ENCODE measurements around the gene CDKAL1.

Gene CDKAL1

DNA sequence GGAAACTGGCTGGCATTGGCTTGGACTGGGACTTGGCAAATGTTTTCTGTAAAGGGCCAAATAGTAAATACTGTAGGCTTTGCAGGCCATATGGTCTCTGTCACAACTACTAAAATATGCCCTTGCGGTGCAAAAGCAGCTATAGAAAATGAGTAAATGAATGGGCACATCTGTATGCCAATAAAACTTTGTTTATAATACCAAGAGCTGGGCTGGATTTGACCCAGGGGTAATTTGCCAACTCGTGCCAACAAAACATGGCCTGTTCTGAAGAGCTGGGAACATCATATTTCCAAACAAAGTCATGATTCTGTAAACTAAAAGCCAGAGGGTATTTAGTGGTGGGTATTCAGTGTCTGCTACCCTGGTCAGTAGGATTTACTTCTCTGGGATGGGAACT, 739.2 kb downstream of the CDKAL1 start:
- H3K9me3 ChIP-seq = peaks cover 0 to 4% (median 0%) of the 10 kb centered on the region in 3 donors
- TF ChIP-seq, protein P1, sequence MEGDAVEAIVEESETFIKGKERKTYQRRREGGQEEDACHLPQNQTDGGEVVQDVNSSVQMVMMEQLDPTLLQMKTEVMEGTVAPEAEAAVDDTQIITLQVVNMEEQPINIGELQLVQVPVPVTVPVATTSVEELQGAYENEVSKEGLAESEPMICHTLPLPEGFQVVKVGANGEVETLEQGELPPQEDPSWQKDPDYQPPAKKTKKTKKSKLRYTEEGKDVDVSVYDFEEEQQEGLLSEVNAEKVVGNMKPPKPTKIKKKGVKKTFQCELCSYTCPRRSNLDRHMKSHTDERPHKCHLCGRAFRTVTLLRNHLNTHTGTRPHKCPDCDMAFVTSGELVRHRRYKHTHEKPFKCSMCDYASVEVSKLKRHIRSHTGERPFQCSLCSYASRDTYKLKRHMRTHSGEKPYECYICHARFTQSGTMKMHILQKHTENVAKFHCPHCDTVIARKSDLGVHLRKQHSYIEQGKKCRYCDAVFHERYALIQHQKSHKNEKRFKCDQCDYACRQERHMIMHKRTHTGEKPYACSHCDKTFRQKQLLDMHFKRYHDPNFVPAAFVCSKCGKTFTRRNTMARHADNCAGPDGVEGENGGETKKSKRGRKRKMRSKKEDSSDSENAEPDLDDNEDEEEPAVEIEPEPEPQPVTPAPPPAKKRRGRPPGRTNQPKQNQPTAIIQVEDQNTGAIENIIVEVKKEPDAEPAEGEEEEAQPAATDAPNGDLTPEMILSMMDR (IDR thresholded peaks at IDR 0.05) = no peak

DNA sequence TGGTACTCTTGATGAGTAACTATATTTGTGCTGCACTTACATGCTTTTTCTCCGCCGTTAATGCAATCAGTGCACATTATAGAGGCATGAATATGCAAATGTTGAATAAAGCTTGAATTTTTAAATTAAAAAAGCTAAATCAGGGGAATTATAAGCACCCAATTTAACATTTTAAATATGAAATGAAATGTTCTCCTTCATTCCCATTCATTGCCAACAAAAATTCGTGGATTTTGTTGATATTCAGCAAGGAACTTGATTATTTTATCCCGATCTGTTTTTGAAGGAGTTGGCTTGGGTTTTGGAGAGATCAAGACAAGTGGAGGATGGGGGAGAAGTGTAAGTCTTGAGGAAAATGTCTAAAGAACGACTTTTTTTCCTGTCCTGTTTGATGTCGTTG, 740.6 kb downstream of the CDKAL1 start:
- TF ChIP-seq, protein P1 (IDR thresholded peaks at IDR 0.05) = no peak
- H3K4me3 ChIP-seq = no peak overlapping the region
- no peak for DNase-seq
- intact Hi-C loops (cut with DNase I; ENCODE audit: low total_unique reads) = no loop called here
- peaks cover 0 to 4% (median 0%) of the 10 kb centered on the region in 3 donors for H3K9me3 ChIP-seq
- no peaks in the 10 kb centered on the region for H3K27me3 ChIP-seq
- no peaks in the 10 kb centered on the region for H3K36me3 ChIP-seq
- no peak overlapping the region for H3K27ac ChIP-seq
- no peaks in the 10 kb centered on the region for H3K4me1 ChIP-seq

More for the DNA sequence above, 739.2 kb downstream of the CDKAL1 start:
- no peaks in the 10 kb centered on the region for H3K36me3 ChIP-seq
- H3K4me3 ChIP-seq = no peak overlapping the region
- H3K27ac ChIP-seq = no peak overlapping the region
- H3K27me3 ChIP-seq = no peaks in the 10 kb centered on the region
- no peaks in the 10 kb centered on the region for H3K4me1 ChIP-seq
- no peak for DNase-seq
- intact Hi-C loops (cut with DNase I; ENCODE audit: low total_unique reads) = no loop called here

DNA sequence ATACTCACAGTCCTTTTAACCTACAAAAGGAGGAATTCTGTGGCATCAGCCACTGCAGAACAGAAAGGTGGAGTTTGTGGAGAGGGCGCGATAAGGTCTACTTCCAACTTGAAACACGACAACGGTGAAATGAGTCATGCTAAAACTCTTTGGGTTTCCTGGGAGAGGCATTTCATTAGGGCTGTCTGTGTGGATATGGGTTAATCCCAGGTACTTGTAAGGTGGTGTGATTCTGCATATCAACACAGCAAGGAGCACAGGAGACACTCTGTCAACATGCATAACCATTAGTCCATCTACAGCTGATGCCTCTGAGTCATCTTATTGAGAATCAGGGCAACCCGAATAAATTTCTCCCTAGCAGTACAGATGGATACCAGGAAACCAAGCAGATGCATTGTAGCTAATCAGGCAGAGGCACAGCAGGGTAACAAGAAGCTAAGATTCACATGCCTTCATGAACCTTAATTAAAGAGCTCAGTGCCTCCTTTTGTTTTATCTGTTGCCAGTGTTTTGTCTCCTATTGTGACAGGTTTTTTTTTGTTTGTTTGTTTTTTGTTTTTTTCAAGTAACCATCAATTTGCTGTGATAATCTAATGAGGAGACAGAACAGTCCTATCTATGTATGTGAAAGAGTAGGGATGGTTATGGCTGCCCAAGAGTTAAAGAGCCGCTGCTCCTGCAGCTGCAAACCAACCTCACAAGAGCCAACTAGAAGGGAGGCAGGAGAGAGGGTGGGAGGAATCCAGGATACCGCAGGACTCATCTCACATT, 743.5 kb downstream of the CDKAL1 start:
- intact Hi-C loops (cut with DNase I; ENCODE audit: low total_unique reads) = no loop called here
- no peak for DNase-seq
- H3K9me3 ChIP-seq = peaks cover 0 to 4% (median 0%) of the 10 kb centered on the region in 3 donors
- H3K27me3 ChIP-seq = no peaks in the 10 kb centered on the region
- H3K4me1 ChIP-seq = no peaks in the 10 kb centered on the region
- TF ChIP-seq, protein P1 (IDR thresholded peaks at IDR 0.05) = no peak
- no peak overlapping the region for H3K27ac ChIP-seq
- no peak overlapping the region for H3K4me3 ChIP-seq
- H3K36me3 ChIP-seq = no peaks in the 10 kb centered on the region

DNA sequence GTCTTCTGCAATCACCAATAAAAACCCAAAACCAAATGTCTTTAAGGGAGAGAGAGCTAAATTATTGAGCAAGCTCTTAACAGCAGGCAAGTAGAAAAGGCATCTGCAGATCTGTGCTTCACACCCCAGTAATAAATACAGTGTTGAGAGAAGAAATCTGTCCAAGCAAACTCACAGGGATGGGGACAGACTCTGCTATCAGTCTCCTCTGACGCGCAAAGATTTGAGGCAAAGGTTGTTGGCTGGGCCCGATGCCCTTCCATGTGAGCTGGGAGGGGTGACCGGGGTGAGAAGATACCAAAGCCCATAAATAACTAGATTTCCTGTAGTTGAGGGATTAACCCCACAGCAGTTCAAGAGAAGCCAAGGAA, 744.1 kb downstream of the CDKAL1 start:
- Histone ChIP-seq H3K4me3 (no peak overlapping the region), H3K36me3 (no peaks in the 10 kb centered on the region), H3K27me3 (no peaks in the 10 kb centered on the region), H3K27ac (no peak overlapping the region), H3K9me3 (peaks cover 0 to under 1% (median 0%) of the 10 kb centered on the region in 3 donors), H3K4me1 (no peaks in the 10 kb centered on the region)
- intact Hi-C loops (cut with DNase I; ENCODE audit: low total_unique reads) = no loop called here
- no peak for DNase-seq
- TF ChIP-seq, protein P1 (IDR thresholded peaks at IDR 0.05) = no peak

DNA sequence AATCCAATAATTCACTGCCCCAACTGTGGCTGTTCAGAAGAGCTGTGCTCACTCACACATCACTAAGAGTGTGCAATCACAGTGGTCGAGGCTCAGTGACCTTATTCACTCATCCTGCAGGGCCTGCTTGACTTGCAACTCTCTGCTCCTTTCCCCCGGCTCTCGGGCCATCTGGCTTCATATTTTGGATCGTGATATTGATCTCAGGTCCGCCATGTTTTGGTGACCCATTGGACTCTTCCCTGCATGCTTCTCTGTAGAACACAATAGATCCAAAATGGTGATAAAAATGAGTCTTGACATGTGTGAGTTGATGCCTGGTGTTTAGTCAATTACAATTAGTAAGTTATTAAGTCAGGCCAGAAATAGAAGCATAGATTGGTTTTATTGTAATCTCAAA, 745.4 kb downstream of the CDKAL1 start:
- TF ChIP-seq, protein P1 (IDR thresholded peaks at IDR 0.05) = no peak
- intact Hi-C loops (cut with DNase I; ENCODE audit: low total_unique reads) = no loop called here
- no peaks in the 10 kb centered on the region for H3K9me3 ChIP-seq
- H3K4me3 ChIP-seq = no peak overlapping the region
- no peak for DNase-seq
- H3K4me1 ChIP-seq = no peaks in the 10 kb centered on the region
- no peaks in the 10 kb centered on the region for H3K27me3 ChIP-seq
- H3K36me3 ChIP-seq = no peaks in the 10 kb centered on the region
- no peak overlapping the region for H3K27ac ChIP-seq

Measured in tibial artery (tissue), 4 donors.